OCI-LY1 (cell line): ENCODE measurements around the gene RPL37.

ENCODE experiments used
- EZH2 ChIP-seq: fragments of 200-600 bp; sonication (generic), shearing (Covaris generic); IDR thresholded peaks from 2 replicates; pipeline ENCODE4 v1.8.0; 2017; ENCODE audit warnings: borderline replicate concordance, mixed run types, mild to moderate bottlenecking, antibody characterized with exemption, low read length, moderate library complexity, mixed read lengths
- TF ChIP-seq, protein P1 (sequence below): fragments of 200-600 bp; sonication (generic), shearing (Covaris generic); IDR thresholded peaks from 2 replicates; pipeline ENCODE4 v1.5.1; 2017; ENCODE audit warnings: mild to moderate bottlenecking, antibody characterized with exemption, low read length, moderate library complexity, mixed read lengths

DNA sequence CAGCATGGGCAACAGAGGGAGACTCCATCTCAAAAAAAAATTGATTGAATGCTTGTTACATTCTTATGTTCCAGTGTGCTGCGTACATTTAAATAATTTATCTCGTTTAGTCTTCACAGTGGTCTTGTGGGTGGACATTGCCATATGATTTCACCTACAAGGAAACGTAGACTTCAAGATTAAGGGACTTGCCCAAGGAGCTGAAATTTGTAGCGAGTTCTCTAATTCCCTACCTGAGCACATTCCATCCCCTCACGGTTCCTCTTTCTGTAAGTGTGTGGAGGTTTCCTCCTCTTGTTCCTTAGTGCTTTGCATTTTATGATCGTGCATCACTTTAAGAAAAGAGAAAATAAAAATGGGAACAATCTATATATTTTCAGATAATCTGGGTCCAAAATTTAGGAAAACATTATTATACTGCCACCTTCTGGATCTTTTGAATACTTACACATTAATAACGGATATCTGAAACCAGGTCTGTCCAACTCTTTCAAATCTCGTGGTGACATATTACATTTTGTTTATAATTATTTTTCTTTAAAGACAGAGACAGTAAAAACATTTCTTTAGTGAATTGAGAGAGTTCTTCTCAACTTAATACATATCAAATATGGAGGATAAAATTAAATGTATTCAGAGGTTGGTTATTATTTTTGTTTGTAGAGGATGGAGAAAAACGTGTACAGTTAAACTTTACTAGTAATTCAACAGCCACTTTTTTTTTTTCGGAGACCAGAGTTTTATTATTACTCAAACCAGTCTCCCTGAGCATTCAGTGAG, 44.3 kb upstream of the RPL37 start:
- TF ChIP-seq, protein P1, sequence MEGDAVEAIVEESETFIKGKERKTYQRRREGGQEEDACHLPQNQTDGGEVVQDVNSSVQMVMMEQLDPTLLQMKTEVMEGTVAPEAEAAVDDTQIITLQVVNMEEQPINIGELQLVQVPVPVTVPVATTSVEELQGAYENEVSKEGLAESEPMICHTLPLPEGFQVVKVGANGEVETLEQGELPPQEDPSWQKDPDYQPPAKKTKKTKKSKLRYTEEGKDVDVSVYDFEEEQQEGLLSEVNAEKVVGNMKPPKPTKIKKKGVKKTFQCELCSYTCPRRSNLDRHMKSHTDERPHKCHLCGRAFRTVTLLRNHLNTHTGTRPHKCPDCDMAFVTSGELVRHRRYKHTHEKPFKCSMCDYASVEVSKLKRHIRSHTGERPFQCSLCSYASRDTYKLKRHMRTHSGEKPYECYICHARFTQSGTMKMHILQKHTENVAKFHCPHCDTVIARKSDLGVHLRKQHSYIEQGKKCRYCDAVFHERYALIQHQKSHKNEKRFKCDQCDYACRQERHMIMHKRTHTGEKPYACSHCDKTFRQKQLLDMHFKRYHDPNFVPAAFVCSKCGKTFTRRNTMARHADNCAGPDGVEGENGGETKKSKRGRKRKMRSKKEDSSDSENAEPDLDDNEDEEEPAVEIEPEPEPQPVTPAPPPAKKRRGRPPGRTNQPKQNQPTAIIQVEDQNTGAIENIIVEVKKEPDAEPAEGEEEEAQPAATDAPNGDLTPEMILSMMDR: peak; percentile 67
- no peak for TF ChIP-seq EZH2
